ENCODE results near the gene SGCG. TPM values are rescaled to one million over a fixed set of nuclear protein-coding genes. Genes with fewer than 3 reads are reported as not detected.
"Not testable (repeated sequence)": the region's sequence is repeated elsewhere in the genome, so short reads cannot be mapped to it uniquely, and the experiment has no call there.

Gene SGCG
- total and polyA plus RNA-seq, 4 donors = 1.1 to 2.3 (median 1.2) TPM

- no peak overlapping the region for H3K4me3 ChIP-seq (ENCODE audit: low read depth, low read length)
- H3K36me3 ChIP-seq (ENCODE audit: control insufficient read depth, insufficient read depth, low read length) = no peaks in the 10 kb centered on the region
- no peaks in the 10 kb centered on the region for H3K4me1 ChIP-seq (ENCODE audit: control insufficient read depth, insufficient read depth, low read length)
- WGBS (ENCODE audit: insufficient coverage) = no CpG with 5 or more reads among the region's 1 CpG
- H3K9me3 ChIP-seq (ENCODE audit: control insufficient read depth, insufficient read depth, low read length) = no peaks in the 10 kb centered on the region
- H3K27ac ChIP-seq (ENCODE audit: low read depth, low read length) = no peak overlapping the region
- H3K27me3 ChIP-seq (ENCODE audit: control insufficient read depth, insufficient read depth, low read length) = no peaks in the 10 kb centered on the region
- DNase-seq (ENCODE audit: low read depth in 4 of 6, low spot score in 6 of 6) = no peak
Observed at GRCh38 chr13:23268441-23268840, 87.7 kb downstream of the SGCG start.

DNA sequence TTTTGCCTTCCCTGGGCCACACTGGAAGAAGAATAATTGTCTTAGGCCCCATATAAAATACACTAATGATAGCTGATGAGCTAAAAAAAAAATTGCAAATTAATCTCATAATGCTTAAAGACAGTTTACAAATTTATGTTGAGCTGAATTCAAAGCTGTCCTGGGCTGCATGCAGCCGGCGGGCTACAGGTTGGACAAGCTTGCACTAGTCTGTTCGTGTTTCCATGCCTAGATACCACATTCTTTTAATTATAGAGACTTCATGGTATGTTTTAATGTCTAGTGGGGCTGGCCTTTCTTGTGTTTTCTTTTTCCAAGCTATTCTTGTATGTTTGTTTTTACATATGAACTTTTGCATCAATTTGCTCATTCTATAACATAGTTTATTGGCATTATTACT lies 90.6 kb downstream of the SGCG start:
- WGBS (ENCODE audit: insufficient coverage) = no CpG with 5 or more reads among the region's 3 CpGs

DNA sequence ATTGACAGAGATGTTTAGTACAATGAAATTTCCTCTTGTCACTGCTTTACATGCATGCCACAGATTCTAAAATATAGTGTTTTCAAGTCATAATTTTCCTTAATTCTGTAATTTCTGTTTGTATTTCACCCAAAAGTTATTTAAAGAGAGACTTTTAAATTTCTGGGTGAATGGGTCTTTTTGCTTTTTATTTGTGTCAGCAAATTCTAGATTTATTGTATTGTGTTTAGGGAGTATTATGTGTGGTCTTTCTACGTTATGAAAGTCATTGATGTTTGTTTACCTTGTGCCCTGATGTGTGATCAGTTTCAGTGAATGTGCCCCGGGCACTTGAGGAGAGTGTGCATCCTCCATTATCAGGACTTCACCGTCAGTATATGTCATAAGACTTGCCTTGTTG lies 92.7 kb downstream of the SGCG start:
- no peaks in the 10 kb centered on the region for H3K9me3 ChIP-seq (ENCODE audit: control insufficient read depth, insufficient read depth, low read length)
- no peak overlapping the region for H3K4me3 ChIP-seq (ENCODE audit: low read depth, low read length)
- no peak overlapping the region for H3K27ac ChIP-seq (ENCODE audit: low read depth, low read length)
- H3K27me3 ChIP-seq (ENCODE audit: control insufficient read depth, insufficient read depth, low read length) = no peaks in the 10 kb centered on the region
- no peaks in the 10 kb centered on the region for H3K4me1 ChIP-seq (ENCODE audit: control insufficient read depth, insufficient read depth, low read length)
- no peak for DNase-seq (ENCODE audit: low read depth in 4 of 6, low spot score in 6 of 6)
- no CpG with 5 or more reads among the region's 3 CpGs for WGBS (ENCODE audit: insufficient coverage)
- H3K36me3 ChIP-seq (ENCODE audit: control insufficient read depth, insufficient read depth, low read length) = no peaks in the 10 kb centered on the region

More for the DNA sequence above, 90.6 kb downstream of the SGCG start:
- Histone ChIP-seq H3K27ac (ENCODE audit: low read depth, low read length) (no peak overlapping the region), H3K27me3 (ENCODE audit: control insufficient read depth, insufficient read depth, low read length) (no peaks in the 10 kb centered on the region), H3K36me3 (ENCODE audit: control insufficient read depth, insufficient read depth, low read length) (no peaks in the 10 kb centered on the region), H3K9me3 (ENCODE audit: control insufficient read depth, insufficient read depth, low read length) (no peaks in the 10 kb centered on the region), H3K4me1 (ENCODE audit: control insufficient read depth, insufficient read depth, low read length) (no peaks in the 10 kb centered on the region), H3K4me3 (ENCODE audit: low read depth, low read length) (no peak overlapping the region)
- DNase-seq (ENCODE audit: low read depth in 4 of 6, low spot score in 6 of 6) = no peak

- 82% methylated on average over 1 of the region's 5 CpGs for WGBS (ENCODE audit: insufficient coverage)
- DNase-seq (ENCODE audit: low read depth in 4 of 6, low spot score in 6 of 6) = no peak
- no peaks in the 10 kb centered on the region for H3K9me3 ChIP-seq (ENCODE audit: control insufficient read depth, insufficient read depth, low read length)
Observed at GRCh38 chr13:23279321-23279720, 98.5 kb downstream of the SGCG start.

GRCh38 chr13:23288564-23288963 lies 107.8 kb downstream of the SGCG start:
- DNase-seq (ENCODE audit: low read depth in 4 of 6, low spot score in 6 of 6) = peak in 1 of 6 donors; percentile 23
- no CpG with 5 or more reads among the region's 1 CpG for WGBS (ENCODE audit: insufficient coverage)
- Histone ChIP-seq H3K27ac (ENCODE audit: low read depth, low read length) (no peak overlapping the region), H3K4me1 (ENCODE audit: control insufficient read depth, insufficient read depth, low read length) (no peaks in the 10 kb centered on the region), H3K36me3 (ENCODE audit: control insufficient read depth, insufficient read depth, low read length) (no peaks in the 10 kb centered on the region), H3K9me3 (ENCODE audit: control insufficient read depth, insufficient read depth, low read length) (no peaks in the 10 kb centered on the region), H3K27me3 (ENCODE audit: control insufficient read depth, insufficient read depth, low read length) (no peaks in the 10 kb centered on the region), H3K4me3 (ENCODE audit: low read depth, low read length) (no peak overlapping the region)

More at GRCh38 chr13:23279321-23279720, 98.5 kb downstream of the SGCG start:
- no peak overlapping the region for H3K4me3 ChIP-seq (ENCODE audit: low read depth, low read length)
- H3K4me1 ChIP-seq (ENCODE audit: control insufficient read depth, insufficient read depth, low read length) = no peaks in the 10 kb centered on the region
- no peaks in the 10 kb centered on the region for H3K27me3 ChIP-seq (ENCODE audit: control insufficient read depth, insufficient read depth, low read length)
- H3K27ac ChIP-seq (ENCODE audit: low read depth, low read length) = no peak overlapping the region
- no peaks in the 10 kb centered on the region for H3K36me3 ChIP-seq (ENCODE audit: control insufficient read depth, insufficient read depth, low read length)

GRCh38 chr13:23288995-23289394 lies 108.2 kb downstream of the SGCG start:
- Histone ChIP-seq H3K9me3 (ENCODE audit: control insufficient read depth, insufficient read depth, low read length) (no peaks in the 10 kb centered on the region), H3K27me3 (ENCODE audit: control insufficient read depth, insufficient read depth, low read length) (no peaks in the 10 kb centered on the region), H3K4me1 (ENCODE audit: control insufficient read depth, insufficient read depth, low read length) (no peaks in the 10 kb centered on the region), H3K27ac (ENCODE audit: low read depth, low read length) (no peak overlapping the region), H3K4me3 (ENCODE audit: low read depth, low read length) (no peak overlapping the region), H3K36me3 (ENCODE audit: control insufficient read depth, insufficient read depth, low read length) (no peaks in the 10 kb centered on the region)
- DNase-seq (ENCODE audit: low read depth in 4 of 6, low spot score in 6 of 6) = peak in 2 of 6 donors; percentile 1 to 18
- WGBS (ENCODE audit: insufficient coverage) = no CpG with 5 or more reads among the region's 7 CpGs

GRCh38 chr13:23289917-23290357 lies 109.2 kb downstream of the SGCG start:
- H3K9me3 ChIP-seq (ENCODE audit: control insufficient read depth, insufficient read depth, low read length) = no peaks in the 10 kb centered on the region
- no peak overlapping the region for H3K27ac ChIP-seq (ENCODE audit: low read depth, low read length)
- no peaks in the 10 kb centered on the region for H3K36me3 ChIP-seq (ENCODE audit: control insufficient read depth, insufficient read depth, low read length)
- peak; percentile 1 to 84 (median 12) for DNase-seq (ENCODE audit: low read depth in 4 of 6, low spot score in 6 of 6)
- H3K4me3 ChIP-seq (ENCODE audit: low read depth, low read length) = no peak overlapping the region
- WGBS (ENCODE audit: insufficient coverage) = 62% methylated on average over 5 of the region's 5 CpGs
- no peaks in the 10 kb centered on the region for H3K4me1 ChIP-seq (ENCODE audit: control insufficient read depth, insufficient read depth, low read length)
- H3K27me3 ChIP-seq (ENCODE audit: control insufficient read depth, insufficient read depth, low read length) = no peaks in the 10 kb centered on the region

- no peaks in the 10 kb centered on the region for H3K9me3 ChIP-seq (ENCODE audit: control insufficient read depth, insufficient read depth, low read length)
- no peaks in the 10 kb centered on the region for H3K27me3 ChIP-seq (ENCODE audit: control insufficient read depth, insufficient read depth, low read length)
- no peak overlapping the region for H3K27ac ChIP-seq (ENCODE audit: low read depth, low read length)
- H3K4me3 ChIP-seq (ENCODE audit: low read depth, low read length) = no peak overlapping the region
- no CpG with 5 or more reads among the region's 1 CpG for WGBS (ENCODE audit: insufficient coverage)
- no peaks in the 10 kb centered on the region for H3K36me3 ChIP-seq (ENCODE audit: control insufficient read depth, insufficient read depth, low read length)
- H3K4me1 ChIP-seq (ENCODE audit: control insufficient read depth, insufficient read depth, low read length) = no peaks in the 10 kb centered on the region
- no peak for DNase-seq (ENCODE audit: low read depth in 4 of 6, low spot score in 6 of 6)
Observed at GRCh38 chr13:23292586-23292985, 111.8 kb downstream of the SGCG start.

DNA sequence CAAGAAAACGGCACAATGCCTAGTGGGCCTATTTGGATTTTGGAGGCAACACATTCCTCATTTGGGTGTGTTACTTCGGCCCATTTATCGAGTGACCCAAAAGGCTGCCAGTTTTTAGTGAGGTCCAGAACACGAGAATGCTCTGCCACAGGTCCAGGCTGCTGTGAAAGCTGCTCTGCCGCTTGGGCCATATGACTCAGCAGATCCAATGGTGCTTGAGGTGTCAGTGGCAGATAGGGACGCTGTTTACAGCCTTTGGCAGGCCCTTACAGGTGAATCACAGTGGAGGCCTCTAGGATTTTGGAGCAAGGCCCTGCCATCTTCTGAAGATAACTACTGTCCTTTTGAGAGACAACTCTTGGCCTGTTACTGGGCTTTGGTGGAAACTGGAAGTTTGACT lies 134.1 kb downstream of the SGCG start:
- not testable (repeated sequence) for H3K4me1 ChIP-seq (ENCODE audit: control insufficient read depth, insufficient read depth, low read length); DNase-seq (ENCODE audit: low read depth in 4 of 6, low spot score in 6 of 6); H3K9me3 ChIP-seq (ENCODE audit: control insufficient read depth, insufficient read depth, low read length); H3K27me3 ChIP-seq (ENCODE audit: control insufficient read depth, insufficient read depth, low read length); H3K36me3 ChIP-seq (ENCODE audit: control insufficient read depth, insufficient read depth, low read length); H3K4me3 ChIP-seq (ENCODE audit: low read depth, low read length); H3K27ac ChIP-seq (ENCODE audit: low read depth, low read length)
- WGBS (ENCODE audit: insufficient coverage) = 90% methylated on average over 6 of the region's 6 CpGs

DNA sequence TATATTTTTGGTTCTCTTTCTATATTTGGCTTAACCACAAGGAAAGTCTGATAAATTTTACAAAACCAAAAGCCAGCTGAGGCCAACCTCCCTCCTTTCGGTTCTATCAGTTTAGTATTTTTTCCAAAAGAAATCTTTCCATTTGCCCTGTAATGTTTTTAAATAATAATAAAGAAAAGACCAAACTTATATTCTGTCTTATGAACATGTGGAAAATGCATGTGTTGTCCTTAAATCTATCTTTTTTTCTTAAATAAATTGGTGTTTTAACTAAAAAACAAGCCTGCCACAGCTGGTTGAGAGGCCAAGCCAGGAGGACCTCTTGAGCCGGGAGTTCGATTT lies 139.1 kb downstream of the SGCG start:
- H3K27ac ChIP-seq (ENCODE audit: low read depth, low read length) = no peak overlapping the region
- H3K9me3 ChIP-seq (ENCODE audit: control insufficient read depth, insufficient read depth, low read length) = no peaks in the 10 kb centered on the region
- no peak for DNase-seq (ENCODE audit: low read depth in 4 of 6, low spot score in 6 of 6)
- no peaks in the 10 kb centered on the region for H3K36me3 ChIP-seq (ENCODE audit: control insufficient read depth, insufficient read depth, low read length)
- H3K4me3 ChIP-seq (ENCODE audit: low read depth, low read length) = no peak overlapping the region
- peaks cover 7% of the 10 kb centered on the region for H3K4me1 ChIP-seq (ENCODE audit: control insufficient read depth, insufficient read depth, low read length)
- WGBS (ENCODE audit: insufficient coverage) = no CpG with 5 or more reads among the region's 3 CpGs
- H3K27me3 ChIP-seq (ENCODE audit: control insufficient read depth, insufficient read depth, low read length) = no peaks in the 10 kb centered on the region
